Small intestine (tissue), 7 donors: ENCODE data around the gene GALM. TPM values are rescaled to one million over a fixed set of nuclear protein-coding genes. Genes with fewer than 3 reads are reported as not detected.
A peak's percentile ranks its signal among the peaks of the same experiment; 100 is the strongest.
"Not testable (repeated sequence)": the region's sequence is repeated elsewhere in the genome, so short reads cannot be mapped to it uniquely, and the experiment has no call there.

ENCODE experiments used
- DNase-seq, 2 donors: peaks; one replicate each; pipeline versions ENCODE4 v3.0.0 to v3.0.0-alpha.2; 2013
- FAIRE-seq: peaks from 2 replicates; lab custom pipeline; 2012; peaks lifted over from hg19 to GRCh38; lab: Jason Lieb, UNC
- H3K27ac ChIP-seq, 3 donors: one replicate each; pipeline ENCODE4 v1.5.1; 2013; ENCODE audit warnings: low read length in 2 of 3, mild to moderate bottlenecking in 2 of 3, control low read depth in 1 of 3, inconsistent platforms in 1 of 3, low read depth in 1 of 3, moderate library complexity in 1 of 3
- H3K27me3 ChIP-seq, 3 donors: one replicate each; pipeline ENCODE4 v1.6.1; 2013; ENCODE audit warnings: low read length in 3 of 3, inconsistent platforms in 1 of 3; ENCODE audit not compliant: control insufficient read depth in 3 of 3, insufficient read depth in 3 of 3
- H3K36me3 ChIP-seq, 3 donors: one replicate each; pipeline ENCODE4 v1.6.1; 2013; ENCODE audit warnings: low read length in 3 of 3, inconsistent platforms in 1 of 3, low read depth in 1 of 3, mild to moderate bottlenecking in 1 of 3, moderate library complexity in 1 of 3; ENCODE audit not compliant: control insufficient read depth in 3 of 3, insufficient read depth in 2 of 3
- H3K4me1 ChIP-seq, 3 donors: one replicate each; pipeline ENCODE4 v1.6.1; 2013; ENCODE audit warnings: low read length in 2 of 3, inconsistent platforms in 1 of 3, low read depth in 1 of 3, mild to moderate bottlenecking in 1 of 3, moderate library complexity in 1 of 3; ENCODE audit not compliant: control insufficient read depth in 3 of 3, insufficient read depth in 2 of 3
- H3K4me3 ChIP-seq, 3 donors: one replicate each; pipeline ENCODE4 v1.5.1; 2013; ENCODE audit warnings: low read length in 3 of 3, control low read depth in 1 of 3, inconsistent platforms in 1 of 3, low read depth in 1 of 3, mild to moderate bottlenecking in 1 of 3, moderate library complexity in 1 of 3
- H3K9me3 ChIP-seq, 2 donors: one replicate each; pipeline ENCODE4 v1.6.1; 2013; ENCODE audit warnings: low read depth in 1 of 2, low read length in 1 of 2; ENCODE audit not compliant: control insufficient read depth in 2 of 2, insufficient read depth in 1 of 2
- WGBS, 3 donors: extraction: QIAGEN DNeasy Blood & Tissue Kit; methylation state at CpG; one replicate each; pipeline ENCODE4 v1.1.7; 2013; 5-methylcytosine and 5-hydroxymethylcytosine counted together
- polyA plus RNA-seq, 4 donors: library from polyadenylated mRNA; stranded (reverse) in 3 of 4; unstranded in 1 of 4; fragments of 200-250 nt in 3 of 4; fragments of 120-200 nt in 1 of 4; gene quantifications; one replicate each; pipeline versions ENCODE4 v1.2.1 to v1.2.3, GENCODE V29; 2013
- donor health status: healthy with polysubstance abuse.
- donor health status: control.
- donor health status: control.
- donor health status: Bipolar disorder and iron deficiency.
- donor health status: healthy.

Gene GALM
- polyA plus RNA-seq, 4 donors: 48.6 to 148 (median 82.9) TPM

DNA sequence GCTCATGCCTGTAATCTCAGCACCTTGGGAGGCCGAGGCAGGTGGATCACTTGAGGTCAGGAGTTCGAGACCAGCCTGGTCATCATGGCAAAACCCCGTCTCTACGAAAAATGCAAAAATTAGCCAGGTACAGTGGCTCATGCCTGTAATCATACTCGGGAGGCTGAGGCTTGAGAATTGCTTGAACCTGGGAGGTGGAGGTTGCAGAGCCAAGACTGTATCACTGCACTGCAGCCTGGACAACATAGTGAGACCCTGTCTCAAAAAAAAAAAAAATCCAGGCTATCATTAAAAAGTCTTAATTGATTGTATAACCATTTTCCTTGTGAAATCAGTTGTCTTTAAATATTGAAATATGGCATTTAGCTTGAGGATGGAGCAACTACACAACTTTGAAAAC is 15.0 kb downstream of the GALM start:
- not testable (repeated sequence) for FAIRE-seq, H3K27ac ChIP-seq, H3K27me3 ChIP-seq, H3K9me3 ChIP-seq, H3K4me3 ChIP-seq, DNase-seq
- WGBS, 3 donors: 95 to 97% (median 96%) methylated on average over 5 of the region's 5 CpGs
- peaks cover 3 to 65% (median 21%) of the 10 kb centered on the region in 3 donors for H3K36me3 ChIP-seq
- H3K4me1 ChIP-seq: peaks cover 2 to 16% (median 6%) of the 10 kb centered on the region in 3 donors

DNA sequence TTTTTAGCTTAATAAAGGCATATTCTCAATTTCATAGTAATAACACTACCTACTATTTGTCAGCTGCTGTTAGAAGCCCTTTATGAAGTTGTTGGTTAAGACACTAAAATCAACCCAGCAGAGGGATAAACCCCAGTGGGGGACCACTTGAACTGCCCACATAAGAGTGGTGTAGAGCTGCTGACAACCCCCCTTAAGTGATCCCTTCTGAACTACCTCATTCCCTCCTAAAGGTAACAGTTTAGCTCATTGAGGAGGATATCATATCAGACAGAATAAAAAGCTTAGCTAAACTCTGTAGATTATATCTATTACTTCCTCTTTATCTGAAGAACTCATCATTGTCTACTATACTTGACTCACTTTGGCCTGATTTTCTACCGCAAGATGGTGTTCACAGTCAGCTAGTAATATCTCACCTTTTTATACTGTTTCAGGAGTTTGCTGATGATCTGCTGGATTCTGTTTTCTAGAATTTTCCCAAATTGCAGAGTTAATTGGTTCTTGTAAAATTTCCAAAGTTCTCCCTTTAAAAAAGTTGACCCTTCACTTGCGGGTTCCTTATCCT is 16.2 kb downstream of the GALM start:
- no peaks in the 10 kb centered on the region for H3K9me3 ChIP-seq
- no peaks in the 10 kb centered on the region for H3K27me3 ChIP-seq
- no peak overlapping the region for H3K4me3 ChIP-seq
- no peak for FAIRE-seq
- DNase-seq: peak in 1 of 2 donors; percentile 36
- H3K27ac ChIP-seq: peak overlapping the region in 1 of 3 donors; percentile 46
- WGBS, 3 donors: 82 to 92% (median 83%) methylated on average over 2 of the region's 2 CpGs
- H3K36me3 ChIP-seq: peaks cover 3 to 59% (median 24%) of the 10 kb centered on the region in 3 donors
- peaks cover 2 to 11% (median 6%) of the 10 kb centered on the region in 3 donors for H3K4me1 ChIP-seq

DNA sequence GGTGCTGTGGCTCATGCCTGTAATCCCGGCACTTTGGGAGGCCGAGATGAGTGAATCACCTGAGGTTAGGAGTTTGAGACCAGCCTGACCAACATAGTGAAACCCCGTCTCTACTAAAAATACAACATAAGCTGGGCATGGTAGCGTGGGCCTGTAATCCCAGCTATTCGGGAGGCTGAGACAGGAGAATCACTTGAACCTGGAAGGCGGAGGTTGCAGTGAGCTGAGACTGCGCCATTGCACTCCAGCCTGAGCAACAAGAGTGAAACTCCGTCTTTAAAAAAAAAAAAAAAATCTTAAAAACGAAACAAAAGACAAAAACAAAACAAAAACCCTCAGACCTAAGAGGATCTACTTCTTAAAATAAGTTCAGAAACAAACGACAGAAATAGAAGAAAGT is 16.7 kb downstream of the GALM start:
- DNase-seq, H3K27me3 ChIP-seq, H3K9me3 ChIP-seq, H3K4me1 ChIP-seq, H3K4me3 ChIP-seq, FAIRE-seq: not testable (repeated sequence)
- Histone ChIP-seq H3K36me3 (peaks cover 3 to 59% (median 26%) of the 10 kb centered on the region in 3 donors), H3K27ac (peak overlapping the region in 1 of 3 donors; percentile 46)
- WGBS, 3 donors: 81 to 88% (median 85%) methylated on average over 10 of the region's 10 CpGs

DNA sequence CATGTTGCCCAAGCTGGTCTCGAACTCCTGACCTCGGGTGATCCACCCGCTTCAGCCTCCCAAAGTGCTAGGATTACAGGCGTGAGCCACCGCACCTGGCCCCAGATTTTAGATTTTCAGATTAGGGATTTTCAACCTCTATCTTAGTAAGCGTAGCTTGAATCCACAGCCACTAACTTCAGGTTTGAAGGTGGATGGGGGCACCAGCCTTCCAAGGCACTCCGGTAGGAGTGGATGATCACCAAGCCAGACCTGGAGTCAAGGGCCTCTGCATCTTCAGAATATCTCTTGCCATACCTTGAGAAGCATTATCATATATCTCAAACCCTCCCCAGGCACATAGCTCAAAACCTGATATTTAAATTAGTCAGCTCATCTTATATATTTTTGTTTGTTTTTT is 17.9 kb downstream of the GALM start:
- H3K36me3 ChIP-seq: peaks cover 3 to 59% (median 26%) of the 10 kb centered on the region in 3 donors
- WGBS, 3 donors: 91 to 97% (median 95%) methylated on average over 7 of the region's 7 CpGs

DNA sequence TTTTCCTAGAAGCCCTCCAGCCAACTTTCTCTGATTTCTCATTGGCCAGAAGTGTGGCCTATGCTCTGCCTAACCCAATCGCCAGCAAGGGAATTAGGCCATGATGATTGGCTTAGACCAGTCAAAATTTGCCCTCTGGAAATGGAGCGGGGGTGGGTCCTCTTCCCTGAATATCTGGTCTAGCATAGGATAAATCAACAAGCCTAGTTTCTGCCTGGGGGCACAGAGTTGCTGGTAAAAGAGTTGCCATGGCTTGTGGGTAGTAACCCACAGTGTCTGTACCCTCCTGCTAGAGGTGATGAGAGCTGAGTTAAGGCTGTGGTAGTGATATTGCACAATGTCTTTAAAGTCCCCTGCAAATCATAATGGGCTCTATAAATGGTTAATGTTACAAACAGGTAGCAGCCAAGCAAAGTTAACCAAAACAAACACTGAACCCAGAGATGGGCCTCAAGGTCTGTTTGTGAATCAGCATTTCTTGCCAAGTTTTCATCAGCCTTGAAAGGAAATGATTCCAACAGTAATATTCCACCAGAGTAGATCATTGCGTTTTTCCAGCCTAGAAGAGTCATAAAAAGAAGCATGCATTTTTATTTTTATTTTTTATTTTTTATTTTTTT is 19.3 kb downstream of the GALM start:
- Histone ChIP-seq H3K9me3 (no peaks in the 10 kb centered on the region), H3K36me3 (peaks cover 3 to 57% (median 25%) of the 10 kb centered on the region in 3 donors), H3K27me3 (no peaks in the 10 kb centered on the region), H3K27ac (no peak overlapping the region), H3K4me3 (no peak overlapping the region), H3K4me1 (peaks cover 0 to 2% (median 0%) of the 10 kb centered on the region in 3 donors)
- WGBS, 3 donors: 75 to 78% (median 77%) methylated on average over 3 of the region's 3 CpGs
- FAIRE-seq: no peak
- DNase-seq: no peak

More for the DNA sequence above, 17.9 kb downstream of the GALM start:
- H3K9me3 ChIP-seq: no peaks in the 10 kb centered on the region
- DNase-seq: no peak
- no peaks in the 10 kb centered on the region for H3K27me3 ChIP-seq
- H3K27ac ChIP-seq: no peak overlapping the region
- no peak overlapping the region for H3K4me3 ChIP-seq
- no peak for FAIRE-seq
- peaks cover 0 to 2% (median 0%) of the 10 kb centered on the region in 3 donors for H3K4me1 ChIP-seq

DNA sequence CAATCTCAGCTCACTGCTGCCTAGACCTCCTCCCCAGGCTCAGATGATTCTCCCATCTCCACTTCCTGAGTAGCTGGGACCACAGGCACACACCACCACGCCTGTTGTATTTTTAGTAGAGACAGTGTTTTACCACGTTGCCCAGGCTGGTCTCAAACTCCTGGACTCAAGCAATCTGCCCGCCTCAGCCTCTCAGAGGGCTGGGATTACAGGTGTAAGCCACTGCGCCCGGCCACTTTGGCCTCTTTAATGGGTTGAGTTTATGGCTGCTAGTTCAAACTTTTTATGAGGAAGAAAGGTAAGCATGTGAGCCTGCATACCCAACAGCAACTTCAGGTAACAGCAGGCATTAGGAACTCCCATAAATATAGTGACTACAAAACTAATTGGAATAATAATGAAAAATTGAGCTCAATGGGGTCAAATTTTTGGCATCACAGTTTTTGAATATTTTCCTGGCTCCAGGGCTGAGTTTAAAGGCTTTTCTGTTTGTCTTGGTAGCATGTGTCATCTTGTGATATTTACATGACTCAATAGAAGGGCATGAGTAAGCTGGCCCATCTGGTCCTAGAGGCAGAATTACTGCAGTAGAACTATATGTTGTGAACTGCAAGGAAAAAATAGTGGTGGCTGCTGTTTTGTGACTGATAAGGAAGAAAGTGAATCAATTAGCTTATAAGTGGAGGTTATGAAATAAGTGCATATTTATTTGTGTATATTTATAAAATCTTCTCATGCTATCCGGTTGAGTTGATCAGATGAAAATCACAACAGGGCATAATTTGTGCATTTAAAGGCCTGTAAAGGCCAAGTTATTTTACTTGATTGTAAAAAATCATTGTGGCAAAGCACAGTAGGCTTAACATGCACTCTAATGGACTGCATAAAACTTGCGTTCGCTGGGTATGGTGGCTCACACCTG is 24.8 kb downstream of the GALM start:
- FAIRE-seq (no peak), DNase-seq (peak in 1 of 2 donors; percentile 38)
- Histone ChIP-seq H3K36me3 (peaks cover 4 to 50% (median 16%) of the 10 kb centered on the region in 3 donors), H3K9me3 (no peaks in the 10 kb centered on the region), H3K27me3 (no peaks in the 10 kb centered on the region), H3K4me3 (no peak overlapping the region), H3K4me1 (peaks cover 3 to 4% (median 3%) of the 10 kb centered on the region in 3 donors), H3K27ac (peak overlapping the region in 2 of 3 donors; percentile 46 to 60)
- WGBS, 3 donors: 78 to 79% (median 78%) methylated on average over 8 of the region's 8 CpGs

DNA sequence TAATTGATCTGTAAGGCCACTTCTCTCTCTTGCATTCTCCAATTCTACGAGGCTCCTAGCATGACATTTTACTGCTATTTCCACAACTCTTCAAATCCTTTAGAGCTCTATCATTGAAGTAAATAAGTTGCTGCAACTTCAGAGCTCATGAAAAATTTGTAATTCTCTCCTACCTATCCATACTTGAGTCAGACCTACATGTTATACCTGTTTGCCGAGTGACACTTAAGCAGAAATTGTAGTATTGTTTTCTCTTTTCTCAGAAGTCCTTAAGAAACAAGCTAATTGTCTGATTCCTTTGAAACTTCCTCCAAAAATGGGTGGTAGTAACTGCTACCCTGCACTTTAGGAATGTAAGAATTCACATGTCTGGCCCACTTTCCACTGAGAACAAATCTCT is 26.1 kb downstream of the GALM start:
- peaks cover 3 to 4% (median 3%) of the 10 kb centered on the region in 3 donors for H3K4me1 ChIP-seq
- H3K36me3 ChIP-seq: peaks cover 4 to 45% (median 11%) of the 10 kb centered on the region in 3 donors
- no peaks in the 10 kb centered on the region for H3K27me3 ChIP-seq
- FAIRE-seq (no peak), DNase-seq (no peak)
- H3K4me3 ChIP-seq: no peak overlapping the region
- no peaks in the 10 kb centered on the region for H3K9me3 ChIP-seq
- H3K27ac ChIP-seq: no peak overlapping the region
- 92 to 98% (median 96%) methylated on average over 2 of the region's 2 CpGs for WGBS, 3 donors
